HEK293 (cell line): ENCODE results near the gene DDC.

ENCODE experiments used
- CTCF ChIA-PET: fragments of 350-600 bp; formaldehyde crosslinking; extraction: SDS; loops from one replicate; lab custom pipeline; 2021; ENCODE audit warnings: antibody characterized with exemption; lab: Yijun Ruan, JAX
- POLR2A ChIA-PET: fragments of 300-600 bp; formaldehyde crosslinking; extraction: SDS; loops from one replicate; lab custom pipeline; 2020; ENCODE audit warnings: antibody characterized with exemption, inconsistent platforms; lab: Yijun Ruan, JAX
- H3K27ac ChIP-seq: fragments of 200-500 bp; sonication (Bioruptor generic); 2 replicates; pipeline ENCODE4 v1.5.1; 2014; ENCODE audit warnings: low read depth, low read length, control low read depth, inconsistent platforms; ENCODE audit errors: extremely low read depth
- H3K36me3 ChIP-seq, 2 experiments: fragments of 200-500 bp in 1 of 2; sonication (Bioruptor generic) in 1 of 2; 1 replicate in 1 of 2; 2 replicates in 1 of 2; pipeline ENCODE4 v1.5.1; 2014 to 2017; ENCODE audit warnings: inconsistent platforms in 2 of 2, low read length in 2 of 2; ENCODE audit not compliant: control insufficient read depth in 2 of 2, insufficient read depth in 1 of 2
- H3K4me1 ChIP-seq: fragments of 200-500 bp; sonication (Bioruptor generic); 2 replicates; pipeline ENCODE4 v1.5.1; 2014; ENCODE audit warnings: mild to moderate bottlenecking, low read length, inconsistent platforms; ENCODE audit not compliant: control insufficient read depth, insufficient read depth
- H3K4me3 ChIP-seq: 2 replicates; pipeline ENCODE4 v1.5.1; 2011; ENCODE audit warnings: low read depth, mild to moderate bottlenecking, control low read depth, low read length, moderate library complexity
- H3K9me3 ChIP-seq: fragments of 200-500 bp; sonication (Bioruptor generic); 2 replicates; pipeline ENCODE4 v1.5.1; 2014; ENCODE audit warnings: low read depth, low read length, inconsistent platforms; ENCODE audit not compliant: control insufficient read depth, insufficient read depth
- BCL11A ChIP-seq: fragments of 450-650 bp; formaldehyde crosslinking; IDR thresholded peaks from 2 replicates; pipeline ENCODE4 v1.5.1; 2016; ENCODE audit warnings: low read depth, missing biosample characterization, missing genetic modification characterization
- CTCF ChIP-seq: fragments of 450-650 bp; formaldehyde crosslinking; IDR thresholded peaks from 2 replicates; pipeline ENCODE4 v1.5.1; 2016; ENCODE audit warnings: missing biosample characterization, missing genetic modification characterization
- HOXA7 ChIP-seq: sonication (generic); formaldehyde crosslinking; IDR thresholded peaks from 2 replicates; pipeline ENCODE4 v1.8.1; 2022; ENCODE audit warnings: missing genetic modification reagents, borderline replicate concordance
- KLF7 ChIP-seq: fragments of 450-650 bp; formaldehyde crosslinking; IDR thresholded peaks from 2 replicates; pipeline ENCODE4 v1.5.1; 2016; ENCODE audit warnings: missing biosample characterization, missing genetic modification characterization, borderline replicate concordance
- PRDM10 ChIP-seq: fragments of 450-650 bp; formaldehyde crosslinking; IDR thresholded peaks from 2 replicates; pipeline ENCODE4 v1.5.1; 2016; ENCODE audit warnings: missing biosample characterization, missing genetic modification characterization
- SCRT2 ChIP-seq: fragments of 450-650 bp; formaldehyde crosslinking; IDR thresholded peaks from 2 replicates; pipeline ENCODE4 v1.5.1; 2016; ENCODE audit warnings: missing biosample characterization, missing genetic modification characterization
- TRIM28 ChIP-seq: IDR thresholded peaks from 2 replicates; pipeline ENCODE4 v1.6.1; 2011; ENCODE audit warnings: low read length, control low read depth, borderline replicate concordance
- TSHZ1 ChIP-seq: fragments of 450-650 bp; formaldehyde crosslinking; IDR thresholded peaks from 2 replicates; pipeline ENCODE4 v1.5.1; 2016; ENCODE audit warnings: missing biosample characterization, missing genetic modification characterization, borderline replicate concordance
- ZBTB49 ChIP-seq: fragments of 450-650 bp; formaldehyde crosslinking; IDR thresholded peaks from 2 replicates; pipeline ENCODE4 v1.5.1; 2016; ENCODE audit warnings: missing biosample characterization, missing genetic modification characterization, low read depth
- ZNF16 ChIP-seq: fragments of 450-650 bp; formaldehyde crosslinking; IDR thresholded peaks from 2 replicates; pipeline ENCODE4 v1.5.1; 2016; ENCODE audit warnings: low read depth, missing biosample characterization, missing genetic modification characterization
- ZNF221 ChIP-seq: fragments of 450-650 bp; formaldehyde crosslinking; IDR thresholded peaks from 2 replicates; pipeline ENCODE4 v1.5.1; 2017; ENCODE audit warnings: missing biosample characterization, missing genetic modification characterization, borderline replicate concordance
- ZNF292 ChIP-seq: fragments of 450-650 bp; formaldehyde crosslinking; IDR thresholded peaks from 2 replicates; pipeline ENCODE4 v1.5.1; 2016; ENCODE audit warnings: low read depth, missing biosample characterization, missing genetic modification characterization, borderline replicate concordance
- ZNF521 ChIP-seq: fragments of 450-650 bp; formaldehyde crosslinking; IDR thresholded peaks from 2 replicates; pipeline ENCODE4 v1.5.1; 2017; ENCODE audit warnings: missing biosample characterization, mild to moderate bottlenecking, missing genetic modification characterization
- ZNF549 ChIP-seq: fragments of 450-650 bp; IDR thresholded peaks from 2 replicates; pipeline ENCODE4 v1.5.1; 2018; ENCODE audit warnings: missing biosample characterization, missing genetic modification characterization, mild to moderate bottlenecking, inconsistent platforms, moderate library complexity
- ZNF561 ChIP-seq: fragments of 450-650 bp; IDR thresholded peaks from 2 replicates; pipeline ENCODE4 v1.5.1; 2018; ENCODE audit warnings: missing biosample characterization, missing genetic modification characterization, borderline replicate concordance
- ZNF610 ChIP-seq: fragments of 450-650 bp; formaldehyde crosslinking; IDR thresholded peaks from 2 replicates; pipeline ENCODE4 v1.5.1; 2016; ENCODE audit warnings: missing biosample characterization, missing genetic modification characterization, borderline replicate concordance
- ZNF626 ChIP-seq: fragments of 450-650 bp; sonication (Bioruptor Pico); formaldehyde crosslinking; IDR thresholded peaks from 2 replicates; pipeline ENCODE4 v1.5.1; 2018; ENCODE audit warnings: missing biosample characterization, missing genetic modification characterization, inconsistent platforms
- ZSCAN23 ChIP-seq: fragments of 450-650 bp; formaldehyde crosslinking; IDR thresholded peaks from 2 replicates; pipeline ENCODE4 v1.5.1; 2016; ENCODE audit warnings: missing biosample characterization, missing genetic modification characterization

DDC gene

GRCh38 chr7:50544992-50545391, 20.2 kb downstream of the DDC start (continued):
- no peak for TF ChIP-seq PRDM10 (tag by site-specific recombination)
- TF ChIP-seq SCRT2 (tag by site-specific recombination), result no peak

- no peaks in the 10 kb centered on the region for H3K4me1 ChIP-seq
- no peak for TF ChIP-seq ZNF561 (tag by site-specific recombination)
- no peak for TF ChIP-seq TSHZ1 (tag by site-specific recombination)
- TF ChIP-seq ZNF549 (tag by site-specific recombination), result no peak
- TF ChIP-seq ZNF221 (tag by site-specific recombination), result no peak
- no peak for TF ChIP-seq ZBTB49 (tag by site-specific recombination)
- TF ChIP-seq HOXA7, result no peak
- TF ChIP-seq ZNF16 (tag by site-specific recombination), result no peak
- no peak for TF ChIP-seq ZNF626 (tag by site-specific recombination)
- TF ChIP-seq BCL11A, result no peak
- TF ChIP-seq ZSCAN23 (tag by site-specific recombination), result no peak
- H3K36me3 ChIP-seq, result no peaks in the 10 kb centered on the region
- POLR2A ChIA-PET, result no interaction called here
- H3K9me3 ChIP-seq, result no peaks in the 10 kb centered on the region
- CTCF ChIA-PET, result no interaction called here
- H3K4me3 ChIP-seq, result no peak overlapping the region
- no peak overlapping the region for H3K27ac ChIP-seq
Observed at GRCh38 chr7:50543776-50544442, 21.3 kb downstream of the DDC start.

GRCh38 chr7:50542132-50542531, 23.1 kb downstream of the DDC start:
- CTCF ChIA-PET, result no interaction called here

More at GRCh38 chr7:50542132-50542531, 23.1 kb downstream of the DDC start:
- Histone ChIP-seq H3K4me1 (no peaks in the 10 kb centered on the region), H3K27ac (no peak overlapping the region), H3K9me3 (no peaks in the 10 kb centered on the region), H3K36me3 (no peaks in the 10 kb centered on the region), H3K4me3 (no peak overlapping the region)
- TF ChIP-seq TRIM28 (no peak), ZNF610 (tag by site-specific recombination) (no peak), ZNF292 (tag by site-specific recombination) (no peak), CTCF (no peak), KLF7 (no peak), ZNF521 (tag by site-specific recombination) (no peak)
- POLR2A ChIA-PET, result no interaction called here
